ENCODE measurements around the gene SIK3. TPM values are rescaled to one million over a fixed set of nuclear protein-coding genes. Genes with fewer than 3 reads are reported as not detected.

SIK3 gene
- total RNA-seq, 2 donors from 2014 or later: 26.7 to 28.0 TPM

GRCh38 chr11:116798368-116798767, 299.9 kb downstream of the SIK3 start:
- DNase-seq: no peak
- no peak overlapping the region for H3K9ac ChIP-seq (ENCODE audit: low read depth in 2 of 2, low read length in 2 of 2)
- intact Hi-C loops (cut with DNase I): no loop called here
- no peak overlapping the region for H3K27ac ChIP-seq
- no peaks in the 10 kb centered on the region for H3K27me3 ChIP-seq
- TF ChIP-seq CTCF (IDR thresholded peaks at IDR 0.05): no peak
- H3K9me3 ChIP-seq: no peaks in the 10 kb centered on the region
- H3K4me3 ChIP-seq: no peak overlapping the region
- no peaks in the 10 kb centered on the region for H3K4me1 ChIP-seq
- H3K36me3 ChIP-seq: no peaks in the 10 kb centered on the region

- Histone ChIP-seq H3K9ac (ENCODE audit: low read depth in 2 of 2, low read length in 2 of 2) (no peak overlapping the region), H3K27me3 (no peaks in the 10 kb centered on the region), H3K9me3 (no peaks in the 10 kb centered on the region), H3K36me3 (no peaks in the 10 kb centered on the region), H3K4me3 (no peak overlapping the region), H3K4me1 (no peaks in the 10 kb centered on the region), H3K27ac (no peak overlapping the region)
- DNase-seq: no peak
- TF ChIP-seq CTCF (IDR thresholded peaks at IDR 0.05): no peak
- intact Hi-C loops (cut with DNase I): no loop called here
Measured at GRCh38 chr11:116797816-116798215, 300.4 kb downstream of the SIK3 start.

GRCh38 chr11:116796548-116796947, 301.7 kb downstream of the SIK3 start:
- no peak overlapping the region for H3K27ac ChIP-seq
- DNase-seq: no peak
- H3K4me1 ChIP-seq: no peaks in the 10 kb centered on the region
- no peak overlapping the region for H3K4me3 ChIP-seq
- H3K36me3 ChIP-seq: no peaks in the 10 kb centered on the region
- H3K9me3 ChIP-seq: no peaks in the 10 kb centered on the region
- TF ChIP-seq CTCF (IDR thresholded peaks at IDR 0.05): no peak
- H3K27me3 ChIP-seq: no peaks in the 10 kb centered on the region
- intact Hi-C loops (cut with DNase I): no loop called here
- no peak overlapping the region for H3K9ac ChIP-seq (ENCODE audit: low read depth in 2 of 2, low read length in 2 of 2)

GRCh38 chr11:116794851-116795250, 303.4 kb downstream of the SIK3 start:
- H3K4me3 ChIP-seq: no peak overlapping the region
- TF ChIP-seq CTCF (IDR thresholded peaks at IDR 0.05): no peak
- intact Hi-C loops (cut with DNase I): loop anchor here (5.0 kb wide), 2 partner anchors 42 to 432 kb away; partner anchors contain the start of gene APOA1

GRCh38 chr11:116793772-116794097, 304.5 kb downstream of the SIK3 start:
- no peaks in the 10 kb centered on the region for H3K4me1 ChIP-seq
- H3K36me3 ChIP-seq: no peaks in the 10 kb centered on the region
- H3K27me3 ChIP-seq: no peaks in the 10 kb centered on the region
- H3K9me3 ChIP-seq: no peaks in the 10 kb centered on the region
- no peak overlapping the region for H3K4me3 ChIP-seq
- no peak for DNase-seq
- TF ChIP-seq CTCF (IDR thresholded peaks at IDR 0.05): no peak
- no peak overlapping the region for H3K9ac ChIP-seq (ENCODE audit: low read depth in 2 of 2, low read length in 2 of 2)
- intact Hi-C loops (cut with DNase I): loop anchor here (5.0 kb wide), 2 partner anchors 44 to 434 kb away; partner anchors contain the start of gene APOA1
- H3K27ac ChIP-seq: no peak overlapping the region

More at GRCh38 chr11:116794851-116795250, 303.4 kb downstream of the SIK3 start:
- no peaks in the 10 kb centered on the region for H3K9me3 ChIP-seq
- no peak overlapping the region for H3K27ac ChIP-seq
- H3K27me3 ChIP-seq: no peaks in the 10 kb centered on the region
- H3K9ac ChIP-seq (ENCODE audit: low read depth in 2 of 2, low read length in 2 of 2): no peak overlapping the region
- no peaks in the 10 kb centered on the region for H3K4me1 ChIP-seq
- no peak for DNase-seq
- H3K36me3 ChIP-seq: no peaks in the 10 kb centered on the region

Other genes with a start within 250 kb of the SIK3 start
- gene PAFAH1B2, start 45.9 kb upstream of the SIK3 start, total RNA-seq: 10 to 100 TPM; 76.4 to 80.5 TPM
- 10 to 100 TPM; 42.9 to 69.3 TPM for gene SIDT2, start 80.3 kb upstream of the SIK3 start, total RNA-seq
- 100 to 1,000 TPM in 1 of 2 donors, 10 to 100 TPM in 1; 86.8 to 989 TPM for gene TAGLN, start 100.9 kb upstream of the SIK3 start, total RNA-seq
- 100 to 1,000 TPM; 111 to 195 TPM for gene PCSK7, start 133.6 kb upstream of the SIK3 start, total RNA-seq
- gene RNF214, start 134.2 kb upstream of the SIK3 start, total RNA-seq: 10 to 100 TPM; 20.0 to 20.3 TPM
- 1 to 10 TPM; 5.1 to 5.9 TPM for gene BACE1-AS, start 192.9 kb upstream of the SIK3 start, total RNA-seq
- 10 to 100 TPM; 11.1 to 11.5 TPM for gene BACE1, start 217.8 kb upstream of the SIK3 start, total RNA-seq
- gene CEP164, start 229.4 kb upstream of the SIK3 start, total RNA-seq: 10 to 100 TPM; 12.4 to 19.2 TPM